HL-60 (cell line): Measurements from ENCODE around the gene FUZ.

Source experiments
- DNase-seq, 2 experiments: peaks; one replicate each; pipeline ENCODE4 v3.0.0-alpha.2; 2010 to 2020; ENCODE audit warnings: low read depth in 1 of 2, low spot score in 1 of 2
- H3K27ac ChIP-seq: fragments of 250-450 bp; sonication (Bioruptor Pico); replicated peaks from 2 replicates; pipeline ENCODE4 v1.5.1; 2020; ENCODE audit warnings: mild to moderate bottlenecking, moderate library complexity
- H3K27me3 ChIP-seq: fragments of 250-450 bp; sonication (Bioruptor Pico); 2 replicates; pipeline ENCODE4 v1.5.1; 2021; ENCODE audit warnings: mild to moderate bottlenecking, moderate library complexity; ENCODE audit not compliant: insufficient read depth, poor library complexity, severe bottlenecking
- H3K4me3 ChIP-seq: replicated peaks from 2 replicates; pipeline ENCODE4 v1.5.1; 2011; ENCODE audit warnings: mild to moderate bottlenecking, control low read depth, low read length; ENCODE audit not compliant: insufficient read depth
- GABPA ChIP-seq: IDR thresholded peaks from 2 replicates; pipeline ENCODE4 v1.6.1; 2012; ENCODE audit warnings: low read depth
- POLR2AphosphoS5 ChIP-seq: IDR thresholded peaks from 2 replicates; pipeline ENCODE4 v1.6.1; 2012; ENCODE audit warnings: low read depth
- SPI1 ChIP-seq: IDR thresholded peaks from 2 replicates; pipeline ENCODE4 v1.6.1; 2012; ENCODE audit warnings: low read depth, mild to moderate bottlenecking, borderline replicate concordance
- TF ChIP-seq, protein P1 (sequence below): IDR thresholded peaks from one replicate; pipeline ENCODE4 v1.5.1; 2011; ENCODE audit warnings: low read length, control low read depth, inconsistent platforms; ENCODE audit not compliant: insufficient read depth
- TF ChIP-seq, protein P2 (sequence below): IDR thresholded peaks from 2 replicates; pipeline ENCODE4 v1.6.1; 2012; ENCODE audit warnings: low read depth; ENCODE audit not compliant: insufficient replicate concordance

The FUZ gene

DNA sequence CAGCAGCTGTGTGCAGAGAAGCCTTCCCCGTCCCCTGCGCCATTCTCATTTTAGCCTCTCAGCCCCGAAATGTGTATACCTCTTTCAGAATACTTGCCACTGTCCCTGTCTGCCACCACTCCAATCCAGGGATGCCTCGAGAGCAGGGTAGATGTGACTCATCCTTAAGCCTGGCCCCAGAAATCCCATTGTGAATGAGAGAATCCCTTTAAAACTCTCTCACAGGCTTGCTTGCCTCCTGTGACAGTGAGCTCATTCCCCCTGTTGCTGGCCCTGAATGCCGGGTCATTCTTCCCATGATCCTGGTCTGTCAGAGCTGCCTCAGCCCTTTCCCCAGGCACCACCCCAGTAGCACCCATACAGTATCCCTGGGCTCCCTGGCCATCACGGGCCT is 36.7 kb downstream of the FUZ start:
- H3K27me3 ChIP-seq, result no peaks in the 10 kb centered on the region
- DNase-seq, result no peak
- H3K27ac ChIP-seq, result no peak overlapping the region
- TF ChIP-seq, protein P1, sequence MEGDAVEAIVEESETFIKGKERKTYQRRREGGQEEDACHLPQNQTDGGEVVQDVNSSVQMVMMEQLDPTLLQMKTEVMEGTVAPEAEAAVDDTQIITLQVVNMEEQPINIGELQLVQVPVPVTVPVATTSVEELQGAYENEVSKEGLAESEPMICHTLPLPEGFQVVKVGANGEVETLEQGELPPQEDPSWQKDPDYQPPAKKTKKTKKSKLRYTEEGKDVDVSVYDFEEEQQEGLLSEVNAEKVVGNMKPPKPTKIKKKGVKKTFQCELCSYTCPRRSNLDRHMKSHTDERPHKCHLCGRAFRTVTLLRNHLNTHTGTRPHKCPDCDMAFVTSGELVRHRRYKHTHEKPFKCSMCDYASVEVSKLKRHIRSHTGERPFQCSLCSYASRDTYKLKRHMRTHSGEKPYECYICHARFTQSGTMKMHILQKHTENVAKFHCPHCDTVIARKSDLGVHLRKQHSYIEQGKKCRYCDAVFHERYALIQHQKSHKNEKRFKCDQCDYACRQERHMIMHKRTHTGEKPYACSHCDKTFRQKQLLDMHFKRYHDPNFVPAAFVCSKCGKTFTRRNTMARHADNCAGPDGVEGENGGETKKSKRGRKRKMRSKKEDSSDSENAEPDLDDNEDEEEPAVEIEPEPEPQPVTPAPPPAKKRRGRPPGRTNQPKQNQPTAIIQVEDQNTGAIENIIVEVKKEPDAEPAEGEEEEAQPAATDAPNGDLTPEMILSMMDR, result no peak
- TF ChIP-seq GABPA (no peak), SPI1 (no peak), POLR2AphosphoS5 (no peak)
- TF ChIP-seq, protein P2, sequence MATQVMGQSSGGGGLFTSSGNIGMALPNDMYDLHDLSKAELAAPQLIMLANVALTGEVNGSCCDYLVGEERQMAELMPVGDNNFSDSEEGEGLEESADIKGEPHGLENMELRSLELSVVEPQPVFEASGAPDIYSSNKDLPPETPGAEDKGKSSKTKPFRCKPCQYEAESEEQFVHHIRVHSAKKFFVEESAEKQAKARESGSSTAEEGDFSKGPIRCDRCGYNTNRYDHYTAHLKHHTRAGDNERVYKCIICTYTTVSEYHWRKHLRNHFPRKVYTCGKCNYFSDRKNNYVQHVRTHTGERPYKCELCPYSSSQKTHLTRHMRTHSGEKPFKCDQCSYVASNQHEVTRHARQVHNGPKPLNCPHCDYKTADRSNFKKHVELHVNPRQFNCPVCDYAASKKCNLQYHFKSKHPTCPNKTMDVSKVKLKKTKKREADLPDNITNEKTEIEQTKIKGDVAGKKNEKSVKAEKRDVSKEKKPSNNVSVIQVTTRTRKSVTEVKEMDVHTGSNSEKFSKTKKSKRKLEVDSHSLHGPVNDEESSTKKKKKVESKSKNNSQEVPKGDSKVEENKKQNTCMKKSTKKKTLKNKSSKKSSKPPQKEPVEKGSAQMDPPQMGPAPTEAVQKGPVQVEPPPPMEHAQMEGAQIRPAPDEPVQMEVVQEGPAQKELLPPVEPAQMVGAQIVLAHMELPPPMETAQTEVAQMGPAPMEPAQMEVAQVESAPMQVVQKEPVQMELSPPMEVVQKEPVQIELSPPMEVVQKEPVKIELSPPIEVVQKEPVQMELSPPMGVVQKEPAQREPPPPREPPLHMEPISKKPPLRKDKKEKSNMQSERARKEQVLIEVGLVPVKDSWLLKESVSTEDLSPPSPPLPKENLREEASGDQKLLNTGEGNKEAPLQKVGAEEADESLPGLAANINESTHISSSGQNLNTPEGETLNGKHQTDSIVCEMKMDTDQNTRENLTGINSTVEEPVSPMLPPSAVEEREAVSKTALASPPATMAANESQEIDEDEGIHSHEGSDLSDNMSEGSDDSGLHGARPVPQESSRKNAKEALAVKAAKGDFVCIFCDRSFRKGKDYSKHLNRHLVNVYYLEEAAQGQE, result no peak
- no peak overlapping the region for H3K4me3 ChIP-seq

DNA sequence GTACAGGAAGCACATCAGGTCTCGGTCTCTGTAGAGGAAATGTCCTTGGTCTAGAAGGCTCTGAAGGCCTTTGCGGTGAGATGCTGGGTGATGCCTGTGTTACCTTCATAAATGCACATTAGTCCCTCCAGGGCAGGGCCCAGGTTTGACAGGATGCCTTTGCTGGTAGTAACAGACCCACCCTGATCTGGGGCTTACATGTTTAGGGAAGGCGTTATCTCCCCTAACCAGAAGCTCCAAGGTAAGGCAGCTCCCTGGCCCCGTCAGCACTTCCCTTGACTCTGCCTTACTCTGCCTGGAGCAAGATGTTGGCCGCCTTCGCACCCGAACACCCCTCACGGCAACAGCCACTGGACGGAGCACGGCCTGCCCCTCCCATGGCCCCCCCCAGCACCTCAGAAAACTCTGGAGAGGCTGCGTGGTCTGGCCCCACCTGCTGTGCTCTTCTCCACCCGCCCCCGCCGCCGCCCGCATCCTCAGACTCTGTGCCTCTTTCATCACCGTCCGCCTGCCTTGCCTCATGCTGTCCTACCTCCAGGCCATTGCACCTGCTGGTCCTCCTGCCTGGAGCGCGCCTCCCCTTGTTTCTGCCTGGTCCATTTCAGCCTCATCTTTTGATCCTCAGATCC is 37.2 kb downstream of the FUZ start:
- Histone ChIP-seq H3K27me3 (no peaks in the 10 kb centered on the region), H3K27ac (no peak overlapping the region), H3K4me3 (no peak overlapping the region)
- DNase-seq, result no peak
- TF ChIP-seq GABPA, result no peak
- TF ChIP-seq, protein P2, result no peak
- TF ChIP-seq SPI1, result no peak

DNA sequence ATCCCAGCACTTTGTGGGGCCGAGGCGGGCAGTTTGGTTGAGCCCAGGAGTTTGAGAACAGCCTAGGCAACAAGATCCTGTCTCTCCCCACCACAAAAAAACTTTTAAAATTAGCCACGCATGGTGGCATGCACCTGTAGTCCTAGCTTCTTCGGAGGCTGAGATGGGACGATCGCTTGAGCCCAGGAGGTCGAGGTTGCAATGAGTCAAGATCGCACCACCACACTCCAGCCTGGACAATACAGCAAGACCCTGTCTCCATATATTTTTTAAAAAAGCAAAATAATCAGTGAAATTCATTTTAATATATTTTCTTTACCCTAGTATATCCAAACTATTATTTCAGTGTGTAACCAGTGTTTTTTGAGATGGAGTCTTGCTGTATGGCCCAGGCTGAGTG is 38.1 kb downstream of the FUZ start:
- TF ChIP-seq POLR2AphosphoS5 (no peak), GABPA (no peak), SPI1 (no peak)
- TF ChIP-seq, protein P1, result no peak
- TF ChIP-seq, protein P2, result no peak

More for the DNA sequence above, 38.1 kb downstream of the FUZ start:
- no peak overlapping the region for H3K27ac ChIP-seq
- no peaks in the 10 kb centered on the region for H3K27me3 ChIP-seq
- DNase-seq, result no peak
- no peak overlapping the region for H3K4me3 ChIP-seq
